Liver (tissue), 9 donors: ENCODE results near the gene WFIKKN2. TPM values are rescaled to one million over a fixed set of nuclear protein-coding genes. Genes with fewer than 3 reads are reported as not detected.

Experiments
- DNase-seq: peaks from one replicate; pipeline ENCODE4 v3.0.0-alpha.2; 2017; ENCODE audit warnings: low spot score
- H3K27ac ChIP-seq, 2 donors: one replicate each; pipeline ENCODE4 v1.7.0; 2013; ENCODE audit warnings: inconsistent platforms in 2 of 2, low read length in 2 of 2, control low read depth in 1 of 2, low read depth in 1 of 2, mild to moderate bottlenecking in 1 of 2
- H3K27me3 ChIP-seq, 4 donors: one replicate each; pipeline versions ENCODE4 v1.6.1 to v1.7.0; 2013; ENCODE audit warnings: low read length in 3 of 4, inconsistent platforms in 1 of 4, mild to moderate bottlenecking in 1 of 4, moderate library complexity in 1 of 4; ENCODE audit not compliant: control insufficient read depth in 4 of 4, insufficient read depth in 4 of 4
- H3K36me3 ChIP-seq, 4 donors: one replicate each; pipeline versions ENCODE4 v1.6.1 to v1.7.0; 2013; ENCODE audit warnings: low read length in 3 of 4, mild to moderate bottlenecking in 3 of 4, low read depth in 1 of 4, moderate library complexity in 1 of 4; ENCODE audit not compliant: control insufficient read depth in 4 of 4, insufficient read depth in 3 of 4
- H3K4me1 ChIP-seq, 4 donors: one replicate each; pipeline versions ENCODE4 v1.6.1 to v1.7.0; 2013; ENCODE audit warnings: low read length in 3 of 4, mild to moderate bottlenecking in 3 of 4, moderate library complexity in 1 of 4; ENCODE audit not compliant: control insufficient read depth in 4 of 4, insufficient read depth in 4 of 4
- H3K4me3 ChIP-seq, 3 donors: one replicate each; pipeline versions ENCODE4 v1.6.1 to v1.7.0; 2013; ENCODE audit warnings: low read length in 3 of 3, control low read depth in 1 of 3, low read depth in 1 of 3, mild to moderate bottlenecking in 1 of 3
- H3K9ac ChIP-seq, 2 donors: one replicate each; pipeline ENCODE4 v1.7.0; 2013; ENCODE audit warnings: low read length in 2 of 2, mild to moderate bottlenecking in 2 of 2, moderate library complexity in 2 of 2, control low read depth in 1 of 2, low read depth in 1 of 2
- H3K9me3 ChIP-seq, 4 donors: one replicate each; pipeline versions ENCODE4 v1.6.1 to v1.7.0; 2013; ENCODE audit warnings: low read length in 3 of 4; ENCODE audit not compliant: control insufficient read depth in 4 of 4
- CTCF ChIP-seq: fragments of 150-350 bp; IDR thresholded peaks from 2 replicates; pipeline ENCODE4 v1.5.1; 2017; ENCODE audit warnings: improper control_type of control experiment, low read depth, low read length; ENCODE audit not compliant: missing input control
- EGR1 ChIP-seq, 2 donors: IDR thresholded peaks; 2 replicates each; pipeline ENCODE4 v1.6.1; 2016 to 2018; ENCODE audit warnings: antibody characterized with exemption in 2 of 2, low read depth in 2 of 2
- FOXA1 ChIP-seq: IDR thresholded peaks from 2 replicates; pipeline ENCODE4 v1.6.1; 2016; ENCODE audit warnings: antibody characterized with exemption
- FOXA2 ChIP-seq: IDR thresholded peaks from 2 replicates; pipeline ENCODE4 v1.6.1; 2016; ENCODE audit warnings: antibody characterized with exemption
- GABPA ChIP-seq, 2 donors: IDR thresholded peaks in 1 of 2; conservative IDR thresholded peaks in 1 of 2; 2 replicates each; pipeline ENCODE4 v1.6.1; 2016; ENCODE audit warnings: antibody characterized with exemption in 2 of 2, mild to moderate bottlenecking in 1 of 2, moderate library complexity in 1 of 2
- HNF4G ChIP-seq: IDR thresholded peaks from 2 replicates; pipeline ENCODE4 v1.6.1; 2016; ENCODE audit warnings: antibody characterized with exemption
- JUND ChIP-seq, 2 donors: IDR thresholded peaks; 2 replicates each; pipeline ENCODE4 v1.6.1; 2016; ENCODE audit warnings: antibody characterized with exemption in 2 of 2
- MAX ChIP-seq: IDR thresholded peaks from 2 replicates; pipeline ENCODE4 v1.6.1; 2016; ENCODE audit warnings: antibody characterized with exemption
- NR2F2 ChIP-seq: IDR thresholded peaks from 2 replicates; pipeline ENCODE4 v1.6.1; 2016; ENCODE audit warnings: antibody characterized with exemption
- REST ChIP-seq: IDR thresholded peaks from 2 replicates; pipeline ENCODE4 v1.6.1; 2016; ENCODE audit warnings: antibody characterized with exemption, mild to moderate bottlenecking
- TAF1 ChIP-seq: conservative IDR thresholded peaks from 2 replicates; pipeline ENCODE4 v1.6.1; 2016; ENCODE audit warnings: antibody characterized with exemption, mild to moderate bottlenecking
- YY1 ChIP-seq: IDR thresholded peaks from 2 replicates; pipeline ENCODE4 v1.6.1; 2016; ENCODE audit warnings: antibody characterized with exemption, mild to moderate bottlenecking
- ZBTB33 ChIP-seq: IDR thresholded peaks from 2 replicates; pipeline ENCODE4 v1.6.1; 2016; ENCODE audit warnings: antibody characterized with exemption
- WGBS: extraction: QIAGEN DNeasy Blood & Tissue Kit; methylation state at CpG from one replicate; pipeline ENCODE4 v1.1.7; 2013; 5-methylcytosine and 5-hydroxymethylcytosine counted together
- polyA plus RNA-seq, 2 donors: library from polyadenylated mRNA; stranded (reverse) in 1 of 2; unstranded in 1 of 2; fragments of 200-250 nt in 1 of 2; fragments of >200 nt in 1 of 2; fragmentation: Nextera tagmentation in 1 of 2; extraction: Ambion mirVana in 1 of 2; gene quantifications; one replicate each; pipeline versions ENCODE4 v1.2.1 to v1.2.3, GENCODE V29; 2013 to 2015
- total RNA-seq, 2 donors: library from RNA; depleted of rRNA; stranded (reverse); fragments of >200 nt; gene quantifications; one replicate each; pipeline ENCODE4 v1.2.3, GENCODE V29; 2014
- donor health status: healthy.
- donor health status: healthy.
- donor health status: healthy.
- donor health status: healthy.
- donor health status: healthy.

The WFIKKN2 gene
- total and polyA plus RNA-seq, 4 donors: 0.02 to 0.19 (median 0.07) TPM; not detected in 1

GRCh38 chr17:50840311-50840851 is 5.0 kb downstream of the WFIKKN2 start:
- WGBS: 94% methylated on average over 29 of the region's 29 CpGs

GRCh38 chr17:50841277-50841948 is 6.0 kb downstream of the WFIKKN2 start:
- WGBS: 79% methylated on average over 11 of the region's 11 CpGs
- Histone ChIP-seq H3K36me3 (no peaks in the 10 kb centered on the region), H3K9me3 (no peaks in the 10 kb centered on the region), H3K9ac (no peak overlapping the region), H3K4me3 (no peak overlapping the region), H3K27me3 (no peaks in the 10 kb centered on the region), H3K4me1 (no peaks in the 10 kb centered on the region), H3K27ac (no peak overlapping the region)
- TF ChIP-seq JUND (IDR thresholded peaks at IDR 0.05) (no peak), CTCF (no peak), FOXA2 (no peak), YY1 (no peak), GABPA (IDR thresholded peaks at IDR 0.05 in 1 of 2, conservative IDR thresholded peaks at IDR 0.05 in 1 of 2) (no peak), REST (no peak), FOXA1 (no peak), HNF4G (no peak), EGR1 (IDR thresholded peaks at IDR 0.05; ENCODE audit: low read depth in 2 of 2) (no peak)
- no peak for DNase-seq

More at GRCh38 chr17:50840311-50840851, 5.0 kb downstream of the WFIKKN2 start:
- Histone ChIP-seq H3K27me3 (no peaks in the 10 kb centered on the region), H3K4me3 (no peak overlapping the region), H3K9ac (no peak overlapping the region), H3K36me3 (no peaks in the 10 kb centered on the region), H3K9me3 (no peaks in the 10 kb centered on the region), H3K27ac (no peak overlapping the region), H3K4me1 (no peaks in the 10 kb centered on the region)
- TF ChIP-seq NR2F2 (no peak), TAF1 (no peak), ZBTB33 (no peak), MAX (no peak), YY1 (no peak), GABPA (IDR thresholded peaks at IDR 0.05 in 1 of 2, conservative IDR thresholded peaks at IDR 0.05 in 1 of 2) (no peak)
- no peak for DNase-seq
